ENCODE results near the gene JUP. TPM values are rescaled to one million over a fixed set of nuclear protein-coding genes. Genes with fewer than 3 reads are reported as not detected.

The JUP gene
- total RNA-seq, 1 donor from 2014 or later = 1.3 TPM

GRCh38 chr17:41750862-41751261, 35.6 kb downstream of the JUP start:
- H3K4me3 Mint-ChIP-seq (ENCODE audit: low read depth) = no peak overlapping the region
- H3K9me3 Mint-ChIP-seq = no peaks in the 10 kb centered on the region
- H3K36me3 Mint-ChIP-seq (ENCODE audit: low read depth) = no peaks in the 10 kb centered on the region
- DNase-seq (ENCODE audit: low spot score) = no peak
- no peak overlapping the region for H3K27ac Mint-ChIP-seq
- H3K4me1 Mint-ChIP-seq (ENCODE audit: low read depth) = no peaks in the 10 kb centered on the region
- H3K27me3 Mint-ChIP-seq (ENCODE audit: low read depth) = no peaks in the 10 kb centered on the region
- intact Hi-C loops (cut with micrococcal nuclease) = no loop called here

DNA sequence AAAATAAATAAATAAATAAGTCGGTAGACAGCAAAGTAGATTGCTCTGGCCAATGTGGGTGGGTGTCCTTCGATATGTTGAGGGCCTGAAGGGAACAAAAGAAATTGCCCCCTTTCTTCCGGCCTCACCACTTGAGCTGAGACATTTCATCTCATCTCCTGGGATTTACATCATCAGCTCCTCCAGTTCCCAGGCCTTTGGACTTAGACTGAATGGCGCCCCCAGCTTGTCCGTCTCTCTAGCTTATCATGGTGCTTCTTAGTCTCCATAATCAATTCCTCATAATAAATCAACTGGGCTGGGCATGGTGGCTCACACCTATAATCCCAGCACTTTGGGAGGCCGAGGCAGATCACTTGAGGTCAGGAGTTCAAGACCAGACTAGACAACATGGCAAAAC, 38.2 kb downstream of the JUP start:
- Mint-ChIP-seq H3K36me3 (ENCODE audit: low read depth) (no peaks in the 10 kb centered on the region), H3K9me3 (no peaks in the 10 kb centered on the region), H3K27ac (no peak overlapping the region), H3K27me3 (ENCODE audit: low read depth) (no peaks in the 10 kb centered on the region), H3K4me3 (ENCODE audit: low read depth) (no peak overlapping the region), H3K4me1 (ENCODE audit: low read depth) (no peaks in the 10 kb centered on the region)
- no peak for DNase-seq (ENCODE audit: low spot score)
- intact Hi-C loops (cut with micrococcal nuclease) = no loop called here

DNA sequence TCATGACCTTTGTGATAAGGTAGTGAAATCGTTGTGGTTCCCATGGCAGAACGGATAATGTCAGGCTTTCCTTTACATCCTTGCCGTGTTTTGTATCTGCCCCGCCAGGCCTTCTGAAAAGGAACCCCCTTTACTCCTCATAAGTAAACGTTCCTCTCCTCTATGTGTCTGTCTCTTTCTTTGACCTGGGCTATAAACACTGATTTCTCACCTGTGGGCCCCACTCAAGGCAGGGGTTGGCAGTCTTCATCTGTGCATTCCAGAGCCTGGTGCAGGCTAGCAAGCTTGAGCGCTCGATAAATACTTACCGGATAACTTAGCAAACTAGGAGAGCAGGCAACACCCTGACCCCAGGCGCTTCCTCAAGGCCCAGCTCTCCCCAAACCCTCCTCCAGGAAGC, 44.8 kb downstream of the JUP start:
- intact Hi-C loops (cut with micrococcal nuclease) = no loop called here
- Mint-ChIP-seq H3K4me3 (ENCODE audit: low read depth) (no peak overlapping the region), H3K9me3 (no peaks in the 10 kb centered on the region)

GRCh38 chr17:41740506-41740905, 46.0 kb downstream of the JUP start:
- no peak for DNase-seq (ENCODE audit: low spot score)
- intact Hi-C loops (cut with micrococcal nuclease) = no loop called here
- Mint-ChIP-seq H3K36me3 (ENCODE audit: low read depth) (no peaks in the 10 kb centered on the region), H3K4me1 (ENCODE audit: low read depth) (no peaks in the 10 kb centered on the region), H3K4me3 (ENCODE audit: low read depth) (no peak overlapping the region), H3K9me3 (no peaks in the 10 kb centered on the region), H3K27me3 (ENCODE audit: low read depth) (peaks cover 16% of the 10 kb centered on the region), H3K27ac (no peak overlapping the region)

More for the DNA sequence above, 44.8 kb downstream of the JUP start:
- H3K27me3 Mint-ChIP-seq (ENCODE audit: low read depth) = peaks cover 8% of the 10 kb centered on the region
- no peak overlapping the region for H3K27ac Mint-ChIP-seq
- H3K4me1 Mint-ChIP-seq (ENCODE audit: low read depth) = no peaks in the 10 kb centered on the region
- H3K36me3 Mint-ChIP-seq (ENCODE audit: low read depth) = no peaks in the 10 kb centered on the region
- DNase-seq (ENCODE audit: low spot score) = no peak

DNA sequence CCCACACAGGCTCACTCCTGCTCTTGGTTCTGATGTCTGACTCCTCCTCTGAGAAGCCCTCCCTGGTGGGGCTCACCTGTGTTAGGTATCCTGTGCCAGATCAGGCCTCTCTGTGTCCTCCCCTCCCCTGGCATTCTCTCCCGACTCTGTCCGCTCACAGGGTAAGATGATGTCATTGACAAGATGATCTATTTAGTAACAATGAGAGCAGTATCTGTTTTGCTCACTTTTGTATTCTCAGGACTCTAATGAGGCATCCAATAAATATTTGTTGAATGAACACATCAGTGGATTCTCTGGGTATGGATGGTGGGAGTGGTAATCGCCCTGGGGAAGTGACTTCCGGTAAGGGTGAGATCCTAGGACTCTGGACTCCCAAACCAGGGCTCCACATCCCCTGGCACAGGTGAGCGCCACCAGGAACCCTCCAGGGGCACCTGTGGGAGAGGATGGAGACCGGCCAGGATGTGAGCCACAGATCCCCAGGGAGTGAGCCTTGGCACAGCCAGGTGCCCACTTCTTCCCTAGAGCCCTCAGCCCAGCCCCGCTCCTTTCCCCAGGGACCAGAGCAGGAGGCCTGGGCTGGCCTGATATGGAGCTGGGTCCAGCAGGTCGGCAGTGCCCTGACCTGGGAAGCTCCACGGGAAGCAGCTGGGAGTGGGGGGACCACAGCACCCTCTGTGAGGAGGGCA, 46.7 kb downstream of the JUP start:
- H3K27ac Mint-ChIP-seq = peak overlapping the region; percentile 3
- intact Hi-C loops (cut with micrococcal nuclease) = loop anchor here (10.0 kb wide), 1 partner anchor 125 kb away; the partner anchor contains the start of gene KLHL11
- peaks cover 21% of the 10 kb centered on the region for H3K27me3 Mint-ChIP-seq (ENCODE audit: low read depth)
- H3K4me1 Mint-ChIP-seq (ENCODE audit: low read depth) = peaks cover 3% of the 10 kb centered on the region
- H3K36me3 Mint-ChIP-seq (ENCODE audit: low read depth) = no peaks in the 10 kb centered on the region
- H3K4me3 Mint-ChIP-seq (ENCODE audit: low read depth) = no peak overlapping the region
- H3K9me3 Mint-ChIP-seq = no peaks in the 10 kb centered on the region
- no peak for DNase-seq (ENCODE audit: low spot score)

DNA sequence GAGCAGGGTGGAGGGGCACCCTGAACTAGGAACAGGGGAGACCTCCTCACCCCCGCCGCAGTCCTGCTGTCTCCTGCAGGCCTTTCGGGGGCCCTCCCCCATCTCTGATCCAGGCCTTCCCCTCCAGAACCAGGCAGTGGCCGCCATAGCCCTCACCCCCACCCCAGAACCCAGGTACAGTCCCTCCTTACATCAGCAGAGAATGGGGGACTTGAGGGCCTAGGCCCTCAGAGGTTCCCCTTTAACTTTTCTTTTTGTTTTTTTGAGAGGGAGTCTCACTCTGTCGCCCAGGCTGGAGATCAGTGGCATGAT, 47.8 kb downstream of the JUP start:
- intact Hi-C loops (cut with micrococcal nuclease) = loop anchor here (1.0 to 10.0 kb wide), 3 partner anchors 63 to 147 kb away; partner anchors contain the start of gene KLHL11
- DNase-seq (ENCODE audit: low spot score) = no peak
- peaks cover 4% of the 10 kb centered on the region for H3K4me1 Mint-ChIP-seq (ENCODE audit: low read depth)
- no peaks in the 10 kb centered on the region for H3K9me3 Mint-ChIP-seq
- no peak overlapping the region for H3K4me3 Mint-ChIP-seq (ENCODE audit: low read depth)
- no peak overlapping the region for H3K27ac Mint-ChIP-seq
- peaks cover 26% of the 10 kb centered on the region for H3K27me3 Mint-ChIP-seq (ENCODE audit: low read depth)
- H3K36me3 Mint-ChIP-seq (ENCODE audit: low read depth) = no peaks in the 10 kb centered on the region

- H3K27me3 Mint-ChIP-seq (ENCODE audit: low read depth) = peaks cover 30% of the 10 kb centered on the region
- no peaks in the 10 kb centered on the region for H3K36me3 Mint-ChIP-seq (ENCODE audit: low read depth)
- H3K27ac Mint-ChIP-seq = no peak overlapping the region
- H3K4me1 Mint-ChIP-seq (ENCODE audit: low read depth) = peaks cover 6% of the 10 kb centered on the region
- peak; percentile 74 for DNase-seq (ENCODE audit: low spot score)
- H3K9me3 Mint-ChIP-seq = no peaks in the 10 kb centered on the region
- H3K4me3 Mint-ChIP-seq (ENCODE audit: low read depth) = no peak overlapping the region
- intact Hi-C loops (cut with micrococcal nuclease) = loop anchor here (1.0 to 10.0 kb wide), 3 partner anchors 63 to 147 kb away; partner anchors contain the start of gene KLHL11
Observed at GRCh38 chr17:41738077-41738800, 48.3 kb downstream of the JUP start.

GRCh38 chr17:41737680-41738023, 48.9 kb downstream of the JUP start:
- no peak for DNase-seq (ENCODE audit: low spot score)
- no peaks in the 10 kb centered on the region for H3K36me3 Mint-ChIP-seq (ENCODE audit: low read depth)

DNA sequence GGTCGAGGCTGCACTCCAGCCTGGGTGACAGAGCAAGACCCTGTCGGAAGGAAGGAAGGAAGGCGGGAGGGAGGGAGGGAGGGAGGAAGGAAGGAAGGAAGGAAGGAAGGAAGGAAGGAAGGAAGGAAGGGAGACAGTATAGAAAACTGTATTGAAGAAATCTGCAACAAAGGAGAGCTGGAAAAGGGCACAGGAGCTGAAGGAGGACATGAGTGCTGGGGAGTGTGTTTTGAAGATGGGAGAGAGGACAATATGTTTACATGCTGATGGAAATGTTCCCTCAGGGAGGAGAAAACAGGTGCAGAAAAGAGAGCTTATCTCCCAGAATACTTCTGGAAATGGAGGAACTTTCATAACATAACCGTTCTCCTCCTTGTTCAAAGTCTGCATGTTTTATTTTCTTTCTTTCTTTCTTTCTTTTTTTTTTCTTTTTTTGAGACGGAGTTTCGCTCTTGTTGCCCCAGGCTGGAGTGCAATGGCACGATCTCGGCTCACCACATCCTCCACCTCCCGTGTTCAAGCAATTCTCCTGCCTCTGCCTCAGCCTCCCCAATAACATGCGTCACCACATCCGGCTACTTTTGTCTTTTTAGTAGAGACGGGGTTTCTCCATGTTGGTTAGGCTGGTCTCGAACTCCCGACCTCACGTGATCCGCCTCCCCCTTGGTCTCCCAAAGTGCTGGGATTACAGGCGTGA, 49.4 kb downstream of the JUP start:
- no peak overlapping the region for H3K27ac Mint-ChIP-seq
- H3K36me3 Mint-ChIP-seq (ENCODE audit: low read depth) = no peaks in the 10 kb centered on the region
- H3K27me3 Mint-ChIP-seq (ENCODE audit: low read depth) = peaks cover 36% of the 10 kb centered on the region
- H3K9me3 Mint-ChIP-seq = no peaks in the 10 kb centered on the region
- no peak for DNase-seq (ENCODE audit: low spot score)
- peaks cover 6% of the 10 kb centered on the region for H3K4me1 Mint-ChIP-seq (ENCODE audit: low read depth)
- no peak overlapping the region for H3K4me3 Mint-ChIP-seq (ENCODE audit: low read depth)
- intact Hi-C loops (cut with micrococcal nuclease) = loop anchor here (10.0 kb wide), 1 partner anchor 128 kb away; the partner anchor contains the start of gene KLHL11

More at GRCh38 chr17:41737680-41738023, 48.9 kb downstream of the JUP start:
- intact Hi-C loops (cut with micrococcal nuclease) = loop anchor here (1.0 to 10.0 kb wide), 3 partner anchors 64 to 148 kb away; partner anchors contain the start of gene KLHL11
- H3K27ac Mint-ChIP-seq = no peak overlapping the region
- H3K27me3 Mint-ChIP-seq (ENCODE audit: low read depth) = peaks cover 30% of the 10 kb centered on the region
- H3K4me3 Mint-ChIP-seq (ENCODE audit: low read depth) = no peak overlapping the region
- H3K9me3 Mint-ChIP-seq = no peaks in the 10 kb centered on the region
- peaks cover 6% of the 10 kb centered on the region for H3K4me1 Mint-ChIP-seq (ENCODE audit: low read depth)

- H3K9me3 Mint-ChIP-seq = no peaks in the 10 kb centered on the region
- peaks cover 47% of the 10 kb centered on the region for H3K27me3 Mint-ChIP-seq (ENCODE audit: low read depth)
- no peaks in the 10 kb centered on the region for H3K36me3 Mint-ChIP-seq (ENCODE audit: low read depth)
- no peak overlapping the region for H3K4me3 Mint-ChIP-seq (ENCODE audit: low read depth)
- no peak overlapping the region for H3K27ac Mint-ChIP-seq
- H3K4me1 Mint-ChIP-seq (ENCODE audit: low read depth) = peaks cover 6% of the 10 kb centered on the region
- no peak for DNase-seq (ENCODE audit: low spot score)
- intact Hi-C loops (cut with micrococcal nuclease) = loop anchor here (10.0 kb wide), 1 partner anchor 129 kb away; the partner anchor contains the start of gene KLHL11
Observed at GRCh38 chr17:41735744-41736143, 50.8 kb downstream of the JUP start.

- Mint-ChIP-seq H3K36me3 (ENCODE audit: low read depth) (no peaks in the 10 kb centered on the region), H3K27me3 (ENCODE audit: low read depth) (peaks cover 54% of the 10 kb centered on the region), H3K27ac (no peak overlapping the region), H3K4me1 (ENCODE audit: low read depth) (peaks cover 6% of the 10 kb centered on the region), H3K9me3 (no peaks in the 10 kb centered on the region), H3K4me3 (ENCODE audit: low read depth) (peak overlapping the region; percentile 41)
- intact Hi-C loops (cut with micrococcal nuclease) = loop anchor here (10.0 kb wide), 1 partner anchor 130 kb away; the partner anchor contains the start of gene KLHL11
- no peak for DNase-seq (ENCODE audit: low spot score)
Observed at GRCh38 chr17:41734949-41735313, 51.6 kb downstream of the JUP start.

DNA sequence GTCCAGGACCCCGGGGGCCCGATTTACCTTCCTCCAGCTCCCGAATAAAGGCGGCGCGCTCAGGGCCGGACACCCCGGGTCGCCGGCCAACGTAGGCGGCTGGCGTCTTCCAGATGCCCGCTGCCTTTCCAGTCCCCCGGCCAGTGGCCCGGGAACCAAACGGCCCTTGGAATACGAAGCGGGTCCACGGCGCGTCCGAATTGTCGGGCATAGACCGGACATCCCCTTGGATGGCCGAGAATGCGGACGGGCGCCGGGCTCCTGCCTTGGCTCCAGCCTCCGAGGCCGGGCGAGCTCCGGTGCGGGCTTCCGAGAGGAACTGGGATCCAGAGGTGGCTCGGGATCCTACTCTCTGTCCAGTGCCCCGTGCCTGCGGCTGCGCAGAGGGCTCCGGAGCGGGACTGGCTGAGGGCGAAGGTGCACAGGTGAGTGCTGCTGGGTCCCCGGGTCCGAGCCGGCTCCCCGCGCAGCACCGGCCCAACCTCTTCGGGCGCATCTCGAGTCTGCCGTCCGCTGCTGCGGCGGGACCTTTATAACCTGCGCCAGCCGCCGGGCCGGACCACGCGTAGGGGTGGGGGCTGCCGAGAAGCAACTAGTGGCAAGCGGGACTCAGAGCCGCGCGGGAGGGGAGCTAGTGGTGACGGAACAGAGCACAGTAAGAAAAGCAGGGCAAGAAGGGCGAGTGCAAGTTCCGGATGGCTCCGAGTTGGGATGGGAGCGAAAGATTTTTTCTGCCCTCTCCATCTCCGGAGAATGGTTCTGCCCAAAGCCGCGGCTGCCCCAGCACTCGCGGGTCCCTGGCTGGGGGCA, 52.2 kb downstream of the JUP start, which contains the start of gene HAP1:
Gene HAP1, minus strand, starts transcription at position 505 of the 810 bp plus-strand sequence. Its CDS starts 9 bp downstream, at position 496.
- intact Hi-C loops (cut with micrococcal nuclease) = loop anchor here (10.0 kb wide), 1 partner anchor 130 kb away; the partner anchor contains the start of gene KLHL11
- DNase-seq (ENCODE audit: low spot score) = no peak
- Mint-ChIP-seq H3K4me3 (ENCODE audit: low read depth) (peak within 1 kb of the TSS; percentile 41), H3K36me3 (ENCODE audit: low read depth) (no peaks in the 10 kb centered on the region), H3K4me1 (ENCODE audit: low read depth) (peaks cover 6% of the 10 kb centered on the region), H3K27ac (no peak within 1 kb of the TSS), H3K9me3 (no peaks in the 10 kb centered on the region), H3K27me3 (ENCODE audit: low read depth) (peaks cover 56% of the 10 kb centered on the region)
